ENCODE data around the gene TMEM217. TPM values are rescaled to one million over a fixed set of nuclear protein-coding genes. Genes with fewer than 3 reads are reported as not detected.
A peak's percentile ranks its signal among the peaks of the same experiment; 100 is the strongest.

TMEM217 gene
- total RNA-seq, 2 donors from 2014 or later, result 0.41 to 6.2 TPM

DNA sequence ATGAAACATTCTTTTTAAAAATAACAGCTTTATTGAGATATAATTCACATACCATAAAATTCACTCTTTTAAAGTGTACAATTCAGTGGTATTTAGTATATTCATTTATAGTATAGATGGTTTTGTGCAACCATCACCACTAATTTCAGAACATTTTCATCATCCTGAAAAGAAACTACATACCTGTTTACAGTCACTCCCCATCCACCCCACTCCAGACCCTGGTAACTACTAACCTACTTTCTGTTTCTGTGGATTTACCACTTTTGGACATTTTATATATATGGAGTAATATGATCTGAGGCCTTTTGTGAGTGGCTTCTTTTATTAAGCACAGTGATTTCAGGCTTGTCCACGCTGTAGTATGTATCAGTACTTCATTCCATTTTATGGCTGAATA lies 2.5 kb upstream of the TMEM217 start:
- H3K9me3 ChIP-seq, result no peaks in the 10 kb centered on the region
- H3K4me3 ChIP-seq, result no peak overlapping the region
- H3K36me3 ChIP-seq, result no peaks in the 10 kb centered on the region
- H3K4me1 ChIP-seq (ENCODE audit: control insufficient read depth in 1 of 2, low read depth in 2 of 2), result peaks cover 27 to 54% of the 10 kb centered on the region in 2 donors
- TF ChIP-seq CTCF (IDR thresholded peaks at IDR 0.05), result no peak
- no peak overlapping the region for H3K27ac ChIP-seq
- ATAC-seq (ENCODE audit: insufficient number of reproducible peaks, low FRiP score, low read depth), result no peak
- DNase-seq (ENCODE audit: low spot score), result no peak
- H3K27me3 ChIP-seq (replicated peaks; ENCODE audit: insufficient read depth), result no peaks in the 10 kb centered on the region

- Histone ChIP-seq H3K9me3 (no peaks in the 10 kb centered on the region), H3K4me1 (ENCODE audit: control insufficient read depth in 1 of 2, low read depth in 2 of 2) (peaks cover 23 to 50% of the 10 kb centered on the region in 2 donors), H3K27ac (no peak overlapping the region), H3K4me3 (no peak overlapping the region), H3K36me3 (no peaks in the 10 kb centered on the region), H3K27me3 (replicated peaks; ENCODE audit: insufficient read depth) (no peaks in the 10 kb centered on the region)
- no peak for ATAC-seq (ENCODE audit: insufficient number of reproducible peaks, low FRiP score, low read depth)
- no peak for TF ChIP-seq CTCF (IDR thresholded peaks at IDR 0.05)
- no peak for DNase-seq (ENCODE audit: low spot score)
Measured at GRCh38 chr6:37260040-37260439, 2.1 kb upstream of the TMEM217 start.

DNA sequence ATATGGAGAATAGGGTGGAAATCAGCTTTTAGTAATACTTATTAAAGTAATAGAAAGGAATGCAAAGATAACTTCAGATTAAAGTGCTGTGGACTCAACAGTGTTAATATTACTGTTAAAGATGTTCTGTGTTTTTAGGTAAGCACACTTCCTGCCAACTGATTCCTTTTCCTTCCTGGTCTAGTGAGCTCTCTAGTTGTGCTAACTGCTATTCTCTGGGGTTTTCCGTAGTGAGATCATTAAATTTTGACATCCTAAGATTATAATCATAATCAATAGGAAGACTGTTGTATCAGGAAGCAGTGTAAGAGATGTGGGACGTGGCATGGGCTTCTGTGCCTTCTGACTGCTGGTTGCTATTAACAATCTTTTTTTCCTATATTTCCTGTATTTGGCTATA lies 1.2 kb upstream of the TMEM217 start:
- H3K4me1 ChIP-seq (ENCODE audit: control insufficient read depth in 1 of 2, low read depth in 2 of 2), result peaks cover 18 to 42% of the 10 kb centered on the region in 2 donors
- no peak for DNase-seq (ENCODE audit: low spot score)
- no peak for TF ChIP-seq CTCF (IDR thresholded peaks at IDR 0.05)
- ATAC-seq (ENCODE audit: insufficient number of reproducible peaks, low FRiP score, low read depth), result no peak
- peak overlapping the region in 1 of 2 donors; percentile 90 for H3K27ac ChIP-seq
- no peaks in the 10 kb centered on the region for H3K9me3 ChIP-seq
- no peaks in the 10 kb centered on the region for H3K36me3 ChIP-seq
- no peaks in the 10 kb centered on the region for H3K27me3 ChIP-seq (replicated peaks; ENCODE audit: insufficient read depth)
- H3K4me3 ChIP-seq, result peak overlapping the region; percentile 91

- no peaks in the 10 kb centered on the region for H3K27me3 ChIP-seq (replicated peaks; ENCODE audit: insufficient read depth)
- no peak for TF ChIP-seq CTCF (IDR thresholded peaks at IDR 0.05)
- peak overlapping the region; percentile 91 for H3K4me3 ChIP-seq
- H3K4me1 ChIP-seq (ENCODE audit: control insufficient read depth in 1 of 2, low read depth in 2 of 2), result peaks cover 18 to 36% of the 10 kb centered on the region in 2 donors
- H3K27ac ChIP-seq, result peak overlapping the region; percentile 90 to 93
- DNase-seq (ENCODE audit: low spot score), result no peak
- no peak for ATAC-seq (ENCODE audit: insufficient number of reproducible peaks, low FRiP score, low read depth)
- H3K36me3 ChIP-seq, result no peaks in the 10 kb centered on the region
- H3K9me3 ChIP-seq, result no peaks in the 10 kb centered on the region
Measured at GRCh38 chr6:37258405-37259105, 611 bp upstream of the TMEM217 start.

DNA sequence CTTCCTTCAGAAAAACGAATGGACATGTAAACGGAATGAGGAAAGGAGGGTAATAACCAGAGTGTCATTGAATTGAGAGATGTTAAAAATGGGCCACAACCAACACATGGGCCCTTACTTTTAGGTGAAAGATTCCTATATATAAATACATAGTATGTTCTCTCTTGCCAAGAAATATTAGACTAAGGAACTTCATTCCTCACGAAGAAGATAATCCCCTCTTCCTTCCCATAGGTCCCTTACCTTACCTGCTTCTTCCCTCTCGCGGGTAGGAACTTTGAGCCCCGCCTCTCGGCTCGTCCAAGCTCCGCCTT lies 667 bp downstream of the TMEM217 start:
- peak overlapping the region in 1 of 2 donors; percentile 90 for H3K27ac ChIP-seq
- no peak for TF ChIP-seq CTCF (IDR thresholded peaks at IDR 0.05)
- no peak for ATAC-seq (ENCODE audit: insufficient number of reproducible peaks, low FRiP score, low read depth)

More for the DNA sequence above, 667 bp downstream of the TMEM217 start:
- H3K9me3 ChIP-seq, result no peaks in the 10 kb centered on the region
- H3K27me3 ChIP-seq (replicated peaks; ENCODE audit: insufficient read depth), result no peaks in the 10 kb centered on the region
- peaks cover 18 to 31% of the 10 kb centered on the region in 2 donors for H3K4me1 ChIP-seq (ENCODE audit: control insufficient read depth in 1 of 2, low read depth in 2 of 2)
- no peaks in the 10 kb centered on the region for H3K36me3 ChIP-seq
- DNase-seq (ENCODE audit: low spot score), result no peak
- peak overlapping the region; percentile 91 for H3K4me3 ChIP-seq

Measured in thoracic aorta (tissue), 2 donors.